Retinal pigment epithelial cell (primary cell): Measurements from ENCODE around the gene ADAMTSL5.

Experiments used
- DNase-seq: peaks from one replicate; pipeline ENCODE4 v3.0.0-alpha.2; 2010; ENCODE audit warnings: low read depth
- H3K4me3 ChIP-seq: 2 replicates; pipeline ENCODE4 v1.5.1; 2011; ENCODE audit warnings: mild to moderate bottlenecking, low read length, control low read depth, moderate library complexity
- CTCF ChIP-seq: conservative IDR thresholded peaks from 2 replicates; pipeline ENCODE4 v1.5.1; 2011; ENCODE audit warnings: low read depth, low read length, control low read depth, inconsistent platforms

The ADAMTSL5 gene

GRCh38 chr19:1469255-1470054, 43.4 kb downstream of the ADAMTSL5 start:
- no peak for DNase-seq
- no peak overlapping the region for H3K4me3 ChIP-seq
- no peak for TF ChIP-seq CTCF

GRCh38 chr19:1468821-1469254, 44.0 kb downstream of the ADAMTSL5 start:
- no peak overlapping the region for H3K4me3 ChIP-seq
- DNase-seq = no peak
- no peak for TF ChIP-seq CTCF

- TF ChIP-seq CTCF = no peak
- H3K4me3 ChIP-seq = no peak overlapping the region
- no peak for DNase-seq
These were observed 44.5 kb downstream of the ADAMTSL5 start for GRCh38 chr19:1468274-1468820.

- no peak for TF ChIP-seq CTCF
- DNase-seq = no peak
- no peak overlapping the region for H3K4me3 ChIP-seq
These were observed 45.1 kb downstream of the ADAMTSL5 start for GRCh38 chr19:1467490-1468273.

- no peak for DNase-seq
- H3K4me3 ChIP-seq = no peak overlapping the region
- no peak for TF ChIP-seq CTCF
These were observed 45.7 kb downstream of the ADAMTSL5 start for GRCh38 chr19:1467215-1467489.

- no peak for DNase-seq
- TF ChIP-seq CTCF = no peak
- H3K4me3 ChIP-seq = no peak overlapping the region
These were observed 46.2 kb downstream of the ADAMTSL5 start for GRCh38 chr19:1466461-1467214.
